ENCODE results near the gene SEPTIN8.
"Not testable (repeated sequence)": the region's sequence is repeated elsewhere in the genome, so short reads cannot be mapped to it uniquely, and the experiment has no call there.

The SEPTIN8 gene

DNA sequence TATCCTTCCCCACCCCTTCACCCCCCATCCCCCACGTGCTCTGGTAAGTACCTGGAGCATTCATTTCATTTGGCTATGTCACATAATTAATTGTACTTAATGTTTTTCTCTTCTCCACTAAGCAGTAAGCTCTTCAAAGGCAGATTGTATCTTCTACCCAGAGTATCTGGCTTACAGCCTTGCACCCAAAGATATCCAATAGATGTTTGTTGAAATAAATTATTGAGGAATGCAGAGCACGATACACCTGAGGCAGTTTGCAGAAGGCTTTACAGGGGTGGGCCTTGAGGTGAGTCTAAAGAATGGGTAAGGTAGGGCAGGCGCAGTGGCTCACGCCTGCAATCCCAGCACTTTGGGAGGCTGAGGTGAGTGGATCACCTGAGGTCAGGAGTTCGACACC lies 33.6 kb upstream of the SEPTIN8 start:
- H3K27ac ChIP-seq = no peak overlapping the region
- TF ChIP-seq, protein P1, sequence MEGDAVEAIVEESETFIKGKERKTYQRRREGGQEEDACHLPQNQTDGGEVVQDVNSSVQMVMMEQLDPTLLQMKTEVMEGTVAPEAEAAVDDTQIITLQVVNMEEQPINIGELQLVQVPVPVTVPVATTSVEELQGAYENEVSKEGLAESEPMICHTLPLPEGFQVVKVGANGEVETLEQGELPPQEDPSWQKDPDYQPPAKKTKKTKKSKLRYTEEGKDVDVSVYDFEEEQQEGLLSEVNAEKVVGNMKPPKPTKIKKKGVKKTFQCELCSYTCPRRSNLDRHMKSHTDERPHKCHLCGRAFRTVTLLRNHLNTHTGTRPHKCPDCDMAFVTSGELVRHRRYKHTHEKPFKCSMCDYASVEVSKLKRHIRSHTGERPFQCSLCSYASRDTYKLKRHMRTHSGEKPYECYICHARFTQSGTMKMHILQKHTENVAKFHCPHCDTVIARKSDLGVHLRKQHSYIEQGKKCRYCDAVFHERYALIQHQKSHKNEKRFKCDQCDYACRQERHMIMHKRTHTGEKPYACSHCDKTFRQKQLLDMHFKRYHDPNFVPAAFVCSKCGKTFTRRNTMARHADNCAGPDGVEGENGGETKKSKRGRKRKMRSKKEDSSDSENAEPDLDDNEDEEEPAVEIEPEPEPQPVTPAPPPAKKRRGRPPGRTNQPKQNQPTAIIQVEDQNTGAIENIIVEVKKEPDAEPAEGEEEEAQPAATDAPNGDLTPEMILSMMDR (conservative IDR thresholded peaks at IDR 0.05) = no peak

DNA sequence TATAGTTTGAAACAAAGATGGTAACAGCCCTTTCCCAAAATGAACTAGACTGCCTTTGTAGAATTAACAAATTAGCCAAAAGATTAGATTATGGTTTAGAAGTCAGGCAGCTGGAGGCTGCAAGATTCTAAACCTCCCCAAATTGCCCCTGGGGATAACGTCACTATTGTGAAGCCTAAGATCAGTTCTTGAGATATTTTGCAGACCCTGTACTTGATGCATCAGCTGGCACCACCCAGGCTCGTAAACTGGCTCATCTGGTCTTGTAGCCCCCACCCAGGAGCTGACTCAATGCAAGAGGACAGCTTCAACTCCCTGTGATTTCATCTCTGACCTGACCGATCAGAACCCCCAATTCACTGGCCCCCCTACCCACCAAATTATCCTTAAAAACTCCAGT lies 31.8 kb upstream of the SEPTIN8 start:
- TF ChIP-seq, protein P1 (conservative IDR thresholded peaks at IDR 0.05) = no peak
- peak overlapping the region; percentile 81 for H3K27ac ChIP-seq

DNA sequence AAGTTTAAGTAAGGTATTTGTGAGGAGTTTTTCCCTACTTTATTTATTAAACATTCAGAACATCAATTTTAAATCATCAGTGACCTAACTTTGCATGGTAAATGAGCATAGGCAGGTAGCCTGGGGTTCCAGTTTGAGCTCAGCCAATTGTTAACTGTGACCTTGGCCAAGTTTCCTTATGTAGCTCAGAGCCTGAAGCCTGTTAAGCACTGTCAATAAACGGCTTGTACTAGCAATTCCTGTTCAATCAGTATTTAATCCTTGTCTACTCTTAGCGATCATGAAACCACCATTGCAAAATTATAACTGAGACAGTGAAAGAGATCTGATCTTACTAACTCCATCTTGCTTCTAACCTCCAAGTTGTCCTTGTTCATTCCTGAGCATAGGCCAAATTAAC lies 31.4 kb upstream of the SEPTIN8 start:
- peak overlapping the region; percentile 81 for H3K27ac ChIP-seq
- TF ChIP-seq, protein P1 (conservative IDR thresholded peaks at IDR 0.05) = no peak

DNA sequence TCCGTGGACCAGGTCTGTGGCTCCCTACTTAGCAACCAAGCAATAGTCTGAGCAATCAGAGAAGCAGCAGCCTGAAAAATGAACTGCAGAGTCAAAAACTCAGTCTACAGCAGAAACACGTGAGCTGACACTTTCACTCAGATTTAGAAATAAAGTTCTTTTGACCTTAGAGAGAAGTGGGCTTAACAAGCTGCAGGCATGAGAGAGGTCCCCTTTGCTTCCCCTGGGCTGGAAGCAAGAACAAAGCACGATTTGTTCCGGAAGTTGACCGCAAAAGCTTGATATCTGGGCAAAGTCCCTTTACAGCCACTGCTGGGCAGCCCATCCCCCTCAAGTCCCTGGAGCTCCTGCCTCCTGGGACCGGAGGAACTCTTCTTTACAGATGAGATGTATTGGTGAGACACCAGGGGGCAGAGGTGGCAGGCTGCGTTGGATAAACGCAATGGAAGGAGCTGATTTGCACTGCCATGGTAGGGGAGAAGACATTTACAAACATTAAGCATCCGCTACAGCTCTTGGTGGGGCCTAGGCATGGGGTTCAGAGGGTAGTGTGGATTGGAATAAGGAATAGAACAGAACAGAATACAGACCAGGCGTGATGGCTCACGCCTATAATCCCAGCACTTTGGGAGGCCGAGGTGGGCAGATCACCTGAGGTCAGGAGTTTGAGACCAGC lies 30.3 kb upstream of the SEPTIN8 start:
- H3K27ac ChIP-seq = peak overlapping the region; percentile 81
- TF ChIP-seq, protein P1 (conservative IDR thresholded peaks at IDR 0.05) = peak; percentile 14; the same call in 1 of the 2 replicates

DNA sequence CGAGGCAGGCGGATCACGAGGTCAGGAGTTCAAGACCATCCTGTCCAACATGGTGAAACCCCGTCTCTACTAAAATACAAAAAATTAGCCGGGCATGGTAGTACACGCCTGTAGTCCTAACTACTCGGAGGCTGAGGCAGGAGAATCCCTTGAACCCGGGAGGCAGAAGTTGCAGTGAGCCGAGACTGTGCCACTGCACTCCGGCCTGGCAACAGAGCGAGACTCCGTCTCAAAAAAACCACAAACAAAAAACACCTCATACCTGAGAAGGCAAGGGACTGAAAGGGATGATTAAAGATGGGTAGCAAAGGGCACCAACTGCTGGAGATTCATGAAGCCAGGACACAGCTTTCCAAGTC lies 29.7 kb upstream of the SEPTIN8 start:
- H3K27ac ChIP-seq = peak overlapping the region; percentile 81

DNA sequence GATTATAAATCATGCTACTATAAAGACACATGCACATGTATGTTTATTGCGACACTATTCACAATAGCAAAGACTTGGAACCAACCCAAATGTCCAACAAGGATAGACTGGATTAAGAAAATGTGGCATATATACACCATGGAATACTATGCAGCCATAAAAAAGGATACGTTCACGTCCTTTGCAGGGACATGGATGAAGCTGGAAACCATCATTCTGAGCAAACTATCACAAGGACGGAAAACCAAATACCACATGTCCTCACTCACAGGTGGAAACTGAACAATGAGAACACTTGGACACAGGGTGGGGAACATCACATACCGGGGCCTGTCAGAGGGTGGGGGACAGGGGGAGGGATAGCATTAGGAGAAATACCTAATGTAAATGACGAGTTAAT lies 28.8 kb upstream of the SEPTIN8 start:
- not testable (repeated sequence) for H3K27ac ChIP-seq

DNA sequence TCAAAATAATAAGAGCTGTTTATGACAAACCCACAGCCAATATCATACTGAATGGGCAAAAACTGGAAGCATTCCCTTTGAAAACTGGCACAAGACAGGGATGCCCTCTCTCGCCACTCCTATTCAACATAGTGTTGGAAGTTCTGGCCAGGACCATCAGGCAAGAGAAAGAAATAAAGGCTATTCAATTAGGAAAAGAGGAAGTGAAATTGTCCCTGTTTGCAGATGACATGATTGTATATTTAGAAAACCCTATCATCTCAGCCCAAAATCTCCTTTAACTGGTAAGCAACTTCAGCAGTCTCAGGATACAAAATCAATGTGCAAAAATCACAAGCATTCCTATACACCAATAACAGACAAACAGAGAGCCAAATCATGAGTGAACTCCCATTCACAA lies 27.2 kb upstream of the SEPTIN8 start:
- H3K27ac ChIP-seq = not testable (repeated sequence)

DNA sequence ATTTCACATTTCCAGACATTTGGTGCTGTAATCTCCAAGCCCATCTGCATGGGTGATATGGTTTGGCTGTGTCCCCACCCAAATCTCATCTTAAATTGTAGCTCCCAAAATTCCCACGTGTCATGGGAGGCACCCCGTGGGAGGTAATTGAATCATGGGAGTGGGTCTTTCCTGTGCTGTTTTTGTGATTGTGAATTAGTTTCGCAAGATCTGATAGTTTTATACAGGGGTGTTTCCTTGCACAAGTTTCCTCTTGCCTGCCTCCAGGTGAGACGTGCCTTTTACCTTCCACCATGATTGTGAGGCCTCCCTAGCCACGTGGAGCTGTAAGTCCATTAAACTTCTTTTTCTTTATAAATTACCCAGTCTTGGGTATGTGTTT lies 25.6 kb upstream of the SEPTIN8 start:
- not testable (repeated sequence) for H3K27ac ChIP-seq

DNA sequence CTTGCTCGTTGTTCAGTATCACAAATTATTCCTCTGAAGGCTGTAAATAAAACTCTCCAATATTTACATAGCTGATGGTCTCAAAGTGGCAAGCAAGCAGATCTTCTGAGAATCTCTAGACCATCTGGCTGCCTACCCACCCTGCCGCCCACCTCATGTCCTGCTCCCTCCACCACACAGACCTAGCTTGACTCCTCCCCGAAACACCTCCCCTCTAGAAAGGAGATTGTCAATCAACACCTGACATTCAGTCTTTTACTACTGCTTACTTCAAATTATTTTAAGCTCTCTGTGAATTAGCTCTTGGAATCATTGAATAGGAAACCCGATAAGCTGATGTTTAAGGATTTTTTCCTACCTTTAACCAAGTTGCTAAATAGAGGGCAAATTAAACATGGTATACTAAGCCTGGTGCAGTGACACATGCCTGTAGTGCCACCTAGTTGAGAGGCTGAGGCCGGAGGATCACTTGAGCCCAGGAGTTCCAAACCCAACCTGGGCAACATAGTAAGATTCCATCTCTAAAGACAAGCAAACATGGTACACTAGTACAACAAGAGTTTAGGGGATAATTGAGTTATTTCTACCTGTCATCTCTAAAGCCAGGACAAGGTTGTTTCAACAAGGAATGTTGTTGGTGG lies 25.1 kb upstream of the SEPTIN8 start:
- H3K27ac ChIP-seq = no peak overlapping the region

More for the DNA sequence above, 25.1 kb upstream of the SEPTIN8 start:
- TF ChIP-seq, protein P1 (conservative IDR thresholded peaks at IDR 0.05) = no peak
